HEK293 (cell line): ENCODE results near the gene PTGES.
A peak's percentile ranks its signal among the peaks of the same experiment; 100 is the strongest.

Experiments used
- CTCF ChIA-PET: fragments of 350-600 bp; formaldehyde crosslinking; extraction: SDS; loops from one replicate; lab custom pipeline; 2021; ENCODE audit warnings: antibody characterized with exemption; lab: Yijun Ruan, JAX
- POLR2A ChIA-PET: fragments of 300-600 bp; formaldehyde crosslinking; extraction: SDS; loops from one replicate; lab custom pipeline; 2020; ENCODE audit warnings: antibody characterized with exemption, inconsistent platforms; lab: Yijun Ruan, JAX
- H3K27ac ChIP-seq: fragments of 200-500 bp; sonication (Bioruptor generic); 2 replicates; pipeline ENCODE4 v1.5.1; 2014; ENCODE audit warnings: low read depth, low read length, control low read depth, inconsistent platforms; ENCODE audit errors: extremely low read depth
- H3K36me3 ChIP-seq, 2 experiments: fragments of 200-500 bp in 1 of 2; sonication (Bioruptor generic) in 1 of 2; 1 replicate in 1 of 2; 2 replicates in 1 of 2; pipeline ENCODE4 v1.5.1; 2014 to 2017; ENCODE audit warnings: inconsistent platforms in 2 of 2, low read length in 2 of 2; ENCODE audit not compliant: control insufficient read depth in 2 of 2, insufficient read depth in 1 of 2
- H3K4me1 ChIP-seq: fragments of 200-500 bp; sonication (Bioruptor generic); 2 replicates; pipeline ENCODE4 v1.5.1; 2014; ENCODE audit warnings: mild to moderate bottlenecking, low read length, inconsistent platforms; ENCODE audit not compliant: control insufficient read depth, insufficient read depth
- H3K4me3 ChIP-seq: 2 replicates; pipeline ENCODE4 v1.5.1; 2011; ENCODE audit warnings: low read depth, mild to moderate bottlenecking, control low read depth, low read length, moderate library complexity
- H3K9me3 ChIP-seq: fragments of 200-500 bp; sonication (Bioruptor generic); 2 replicates; pipeline ENCODE4 v1.5.1; 2014; ENCODE audit warnings: low read depth, low read length, inconsistent platforms; ENCODE audit not compliant: control insufficient read depth, insufficient read depth
- CTCF ChIP-seq: fragments of 450-650 bp; formaldehyde crosslinking; IDR thresholded peaks from 2 replicates; pipeline ENCODE4 v1.5.1; 2016; ENCODE audit warnings: missing biosample characterization, missing genetic modification characterization
- GLIS1 ChIP-seq: fragments of 450-650 bp; formaldehyde crosslinking; IDR thresholded peaks from 2 replicates; pipeline ENCODE4 v1.5.1; 2016; ENCODE audit warnings: missing biosample characterization, missing genetic modification characterization
- OSR2 ChIP-seq: fragments of 450-650 bp; formaldehyde crosslinking; IDR thresholded peaks from 2 replicates; pipeline ENCODE4 v1.5.1; 2016; ENCODE audit warnings: missing biosample characterization, missing genetic modification characterization
- OVOL3 ChIP-seq: fragments of 450-650 bp; formaldehyde crosslinking; IDR thresholded peaks from 2 replicates; pipeline ENCODE4 v1.5.1; 2016; ENCODE audit warnings: missing biosample characterization, missing genetic modification characterization
- PRDM6 ChIP-seq: fragments of 450-650 bp; formaldehyde crosslinking; IDR thresholded peaks from 2 replicates; pipeline ENCODE4 v1.5.1; 2017; ENCODE audit warnings: missing biosample characterization, missing genetic modification characterization
- TRIM28 ChIP-seq: IDR thresholded peaks from 2 replicates; pipeline ENCODE4 v1.6.1; 2011; ENCODE audit warnings: low read length, control low read depth, borderline replicate concordance
- ZBTB10 ChIP-seq: fragments of 450-650 bp; formaldehyde crosslinking; IDR thresholded peaks from 2 replicates; pipeline ENCODE4 v1.5.1; 2016; ENCODE audit warnings: missing biosample characterization, missing genetic modification characterization
- ZBTB17 ChIP-seq: fragments of 450-650 bp; formaldehyde crosslinking; IDR thresholded peaks from 2 replicates; pipeline ENCODE4 v1.5.1; 2016; ENCODE audit warnings: missing biosample characterization, missing genetic modification characterization
- ZNF112 ChIP-seq: fragments of 450-650 bp; formaldehyde crosslinking; IDR thresholded peaks from 2 replicates; pipeline ENCODE4 v1.5.0; 2017; ENCODE audit warnings: missing biosample characterization, missing genetic modification characterization
- ZNF114 ChIP-seq: fragments of 450-650 bp; formaldehyde crosslinking; IDR thresholded peaks from 2 replicates; pipeline ENCODE4 v1.5.0; 2017; ENCODE audit warnings: missing biosample characterization, missing genetic modification characterization
- ZNF121 ChIP-seq: fragments of 450-650 bp; formaldehyde crosslinking; IDR thresholded peaks from 2 replicates; pipeline ENCODE4 v1.5.1; 2016; ENCODE audit warnings: missing biosample characterization, missing genetic modification characterization
- ZNF138 ChIP-seq: fragments of 450-650 bp; formaldehyde crosslinking; IDR thresholded peaks from 2 replicates; pipeline ENCODE4 v1.5.1; 2016; ENCODE audit warnings: missing biosample characterization, missing genetic modification characterization, borderline replicate concordance
- ZNF2 ChIP-seq: fragments of 450-650 bp; formaldehyde crosslinking; IDR thresholded peaks from 2 replicates; pipeline ENCODE4 v1.5.1; 2016; ENCODE audit warnings: missing biosample characterization, missing genetic modification characterization
- ZNF280C ChIP-seq: fragments of 450-650 bp; formaldehyde crosslinking; IDR thresholded peaks from 2 replicates; pipeline ENCODE4 v1.5.1; 2016; ENCODE audit warnings: missing biosample characterization, missing genetic modification characterization
- ZNF335 ChIP-seq: fragments of 450-650 bp; formaldehyde crosslinking; conservative IDR thresholded peaks from 2 replicates; pipeline ENCODE4 v1.5.1; 2016; ENCODE audit warnings: missing biosample characterization, missing genetic modification characterization
- ZNF354C ChIP-seq: fragments of 450-650 bp; formaldehyde crosslinking; IDR thresholded peaks from 2 replicates; pipeline ENCODE4 v1.5.1; 2016; ENCODE audit warnings: missing biosample characterization, missing genetic modification characterization, low read depth, borderline replicate concordance
- ZNF449 ChIP-seq: fragments of 450-650 bp; formaldehyde crosslinking; IDR thresholded peaks from 2 replicates; pipeline ENCODE4 v1.5.1; 2017; ENCODE audit warnings: missing biosample characterization, mild to moderate bottlenecking, missing genetic modification characterization, moderate library complexity
- ZNF521 ChIP-seq: fragments of 450-650 bp; formaldehyde crosslinking; IDR thresholded peaks from 2 replicates; pipeline ENCODE4 v1.5.1; 2017; ENCODE audit warnings: missing biosample characterization, mild to moderate bottlenecking, missing genetic modification characterization
- ZNF629 ChIP-seq: fragments of 450-650 bp; formaldehyde crosslinking; IDR thresholded peaks from 2 replicates; pipeline ENCODE4 v1.5.1; 2017; ENCODE audit warnings: missing biosample characterization, missing genetic modification characterization
- ZNF654 ChIP-seq: fragments of 450-650 bp; formaldehyde crosslinking; IDR thresholded peaks from 2 replicates; pipeline ENCODE4 v1.5.1; 2016; ENCODE audit warnings: low read depth, missing biosample characterization, missing genetic modification characterization
- ZNF660 ChIP-seq: fragments of 450-650 bp; IDR thresholded peaks from 2 replicates; pipeline ENCODE4 v1.5.1; 2018; ENCODE audit warnings: missing biosample characterization, mild to moderate bottlenecking, missing genetic modification characterization
- ZNF677 ChIP-seq: fragments of 450-650 bp; IDR thresholded peaks from 2 replicates; pipeline ENCODE4 v1.5.0; 2018; ENCODE audit warnings: missing biosample characterization, mild to moderate bottlenecking, missing genetic modification characterization, moderate library complexity
- ZNF768 ChIP-seq: fragments of 450-650 bp; formaldehyde crosslinking; IDR thresholded peaks from 2 replicates; pipeline ENCODE4 v1.5.1; 2018; ENCODE audit warnings: missing biosample characterization, mild to moderate bottlenecking, missing genetic modification characterization
- ZSCAN30 ChIP-seq: fragments of 450-650 bp; IDR thresholded peaks from 2 replicates; pipeline ENCODE4 v1.5.1; 2018; ENCODE audit warnings: missing biosample characterization, mild to moderate bottlenecking, missing genetic modification characterization, moderate library complexity

The PTGES gene

GRCh38 chr9:129783516-129784361 is 30.9 kb upstream of the PTGES start:
- Histone ChIP-seq H3K4me3 (no peak overlapping the region), H3K27ac (no peak overlapping the region), H3K4me1 (no peaks in the 10 kb centered on the region), H3K9me3 (no peaks in the 10 kb centered on the region), H3K36me3 (no peaks in the 10 kb centered on the region)
- ChIA-PET CTCF (interaction anchor here (0.5 to 12.1 kb wide), 41 partner anchors 8 to 1047 kb away, joined by 3 to 253 read pairs (median 5); partner anchors contain the start of genes NTMT1 and PTGES), POLR2A (interaction anchor here (0.6 kb wide), 2 partner anchors 10 to 159 kb away, joined by 3 to 4 read pairs; no protein-coding TSS in a partner anchor)
- 0 out of 2 replicates have a peak, but pooled peaks have one; percentile 27 for TF ChIP-seq ZNF2 (tag by site-specific recombination)
- peak; percentile 100 for TF ChIP-seq ZNF121
- peak; percentile 67; the same call in 1 of the 2 replicates for TF ChIP-seq ZNF660 (tag by site-specific recombination)
- TF ChIP-seq ZNF354C (tag by site-specific recombination), result no peak
- TF ChIP-seq CTCF (tag by site-specific recombination), result peak; percentile 74
- peak; percentile 43; the same call in 1 of the 2 replicates for TF ChIP-seq ZBTB17 (tag by site-specific recombination)
- 0 out of 2 replicates have a peak, but pooled peaks have one; percentile 45 for TF ChIP-seq ZBTB10 (tag by site-specific recombination)
- TF ChIP-seq ZNF114 (tag by site-specific recombination), result no peak
- no peak for TF ChIP-seq PRDM6
- TF ChIP-seq ZNF654 (tag by site-specific recombination), result peak; percentile 97
- peak; percentile 33; the same call in 1 of the 2 replicates for TF ChIP-seq ZSCAN30 (tag by site-specific recombination)
- TF ChIP-seq GLIS1 (tag by site-specific recombination), result 0 out of 2 replicates have a peak, but pooled peaks have one; percentile 22

GRCh38 chr9:129781981-129782380 is 29.1 kb upstream of the PTGES start:
- CTCF ChIA-PET, result interaction anchor here (0.5 to 12.1 kb wide), 17 partner anchors 9 to 649 kb away, joined by 3 to 253 read pairs (median 6); partner anchors contain the start of gene NTMT1
- Histone ChIP-seq H3K36me3 (no peaks in the 10 kb centered on the region), H3K4me3 (no peak overlapping the region), H3K27ac (no peak overlapping the region), H3K4me1 (no peaks in the 10 kb centered on the region), H3K9me3 (no peaks in the 10 kb centered on the region)
- POLR2A ChIA-PET, result interaction anchor here (0.6 to 0.7 kb wide), 3 partner anchors 56 to 473 kb away, joined by 3 read pairs; no protein-coding TSS in a partner anchor
- TF ChIP-seq ZNF112 (tag by site-specific recombination) (no peak), ZNF768 (tag by site-specific recombination) (no peak), ZNF629 (tag by site-specific recombination) (no peak), ZNF138 (tag by site-specific recombination) (no peak), TRIM28 (no peak), OSR2 (tag by site-specific recombination) (no peak), ZNF521 (tag by site-specific recombination) (no peak), OVOL3 (tag by site-specific recombination) (no peak), ZNF677 (tag by site-specific recombination) (no peak), ZNF335 (tag by site-specific recombination) (no peak), ZNF449 (no peak), ZNF280C (tag by site-specific recombination) (no peak)
